NCI-H1417 (cell line): Measurements from ENCODE around the gene CPZ.
"Not testable (repeated sequence)": the region's sequence is repeated elsewhere in the genome, so short reads cannot be mapped to it uniquely, and the experiment has no call there.

Experiments
- DNase-seq, 3 experiments: peaks; one replicate each; lab custom pipeline; 2025; lab: John Stamatoyannopoulos, UW

CPZ gene

GRCh38 chr4:8557151-8558076 lies 35.2 kb upstream of the CPZ start:
- no peak for DNase-seq

GRCh38 chr4:8558080-8558960 lies 34.2 kb upstream of the CPZ start:
- DNase-seq, result no peak

GRCh38 chr4:8559011-8559410 lies 33.6 kb upstream of the CPZ start:
- no peak for DNase-seq

- no peak for DNase-seq
Measured at GRCh38 chr4:8559524-8560264, 32.9 kb upstream of the CPZ start.

- DNase-seq, result no peak
Measured at GRCh38 chr4:8560265-8561047, 32.1 kb upstream of the CPZ start.

GRCh38 chr4:8564595-8564994 lies 28.0 kb upstream of the CPZ start:
- no peak for DNase-seq

- no peak for DNase-seq
Measured at GRCh38 chr4:8568068-8568668, 24.4 kb upstream of the CPZ start.

- DNase-seq, result no peak
Measured at GRCh38 chr4:8570201-8570600, 22.4 kb upstream of the CPZ start.

GRCh38 chr4:8571702-8572685 lies 20.6 kb upstream of the CPZ start:
- DNase-seq, result no peak

- DNase-seq, result no peak
Measured at GRCh38 chr4:8573266-8573665, 19.3 kb upstream of the CPZ start.

GRCh38 chr4:8574796-8575370 lies 17.7 kb upstream of the CPZ start:
- no peak for DNase-seq

GRCh38 chr4:8575457-8575856 lies 17.1 kb upstream of the CPZ start:
- DNase-seq, result no peak

- DNase-seq, result not testable (repeated sequence)
Measured at GRCh38 chr4:8576591-8576990, 16.0 kb upstream of the CPZ start.

- DNase-seq, result no peak
Measured at GRCh38 chr4:8577046-8577445, 15.5 kb upstream of the CPZ start.

GRCh38 chr4:8577972-8578371 lies 14.6 kb upstream of the CPZ start:
- DNase-seq, result no peak

- DNase-seq, result no peak
Measured at GRCh38 chr4:8578717-8579116, 13.8 kb upstream of the CPZ start.

- no peak for DNase-seq
Measured at GRCh38 chr4:8579526-8580320, 12.8 kb upstream of the CPZ start.

GRCh38 chr4:8580321-8581093 lies 12.1 kb upstream of the CPZ start, which contains the start of gene GPR78:
GPR78 (plus strand) TSS chr4:8580392; CDS start chr4:8580983, 591 bp downstream.
- no peak for DNase-seq
